GM13976 (cell line): ENCODE results near the gene SLC6A8.
"Not testable (repeated sequence)": the region's sequence is repeated elsewhere in the genome, so short reads cannot be mapped to it uniquely, and the experiment has no call there.

Source experiments
- DNase-seq: peaks from one replicate; pipeline ENCODE4 v3.0.0; 2012; ENCODE audit warnings: low spot score
- CTCF ChIP-seq: IDR thresholded peaks from 2 replicates; pipeline ENCODE4 v1.5.1; 2012; ENCODE audit warnings: borderline replicate concordance, mild to moderate bottlenecking; ENCODE audit not compliant: insufficient read depth; ENCODE audit errors: extremely low read depth, missing control alignments, control extremely low read depth
- in situ Hi-C: fragments of 300-500 bp; cut with MboI; formaldehyde crosslinking; loops from one replicate; pipeline ENCODE4 v1.12.0; 2022; ENCODE audit warnings: low sequenced_read_pairs, mixed read lengths, inconsistent platforms; ENCODE audit not compliant: unreplicated experiment

SLC6A8 gene

GRCh38 chrX:153700967-153701366 lies 13.2 kb downstream of the SLC6A8 start:
- DNase-seq = no peak
- in situ Hi-C loops = no loop called here
- TF ChIP-seq CTCF = no peak

- in situ Hi-C loops = no loop called here
- DNase-seq = no peak
- no peak for TF ChIP-seq CTCF
These were observed 14.0 kb downstream of the SLC6A8 start for GRCh38 chrX:153701706-153702105.

GRCh38 chrX:153702336-153703035 lies 14.8 kb downstream of the SLC6A8 start:
- no peak for DNase-seq
- in situ Hi-C loops = no loop called here
- TF ChIP-seq CTCF = no peak

GRCh38 chrX:153703036-153703370 lies 15.3 kb downstream of the SLC6A8 start:
- no peak for TF ChIP-seq CTCF
- DNase-seq = no peak
- in situ Hi-C loops = no loop called here

GRCh38 chrX:153704021-153704526 lies 16.3 kb downstream of the SLC6A8 start:
- in situ Hi-C loops = no loop called here
- TF ChIP-seq CTCF = no peak
- DNase-seq = no peak

GRCh38 chrX:153704631-153705402 lies 17.1 kb downstream of the SLC6A8 start:
- DNase-seq, in situ Hi-C loops: not testable (repeated sequence)

- DNase-seq, in situ Hi-C loops: not testable (repeated sequence)
These were observed 17.8 kb downstream of the SLC6A8 start for GRCh38 chrX:153705403-153706060.
